ENCODE data around the gene RBM26.

GRCh38 chr13:79429309-79429708 is 23.3 kb upstream of the RBM26 start:
- TF ChIP-seq, protein P1, sequence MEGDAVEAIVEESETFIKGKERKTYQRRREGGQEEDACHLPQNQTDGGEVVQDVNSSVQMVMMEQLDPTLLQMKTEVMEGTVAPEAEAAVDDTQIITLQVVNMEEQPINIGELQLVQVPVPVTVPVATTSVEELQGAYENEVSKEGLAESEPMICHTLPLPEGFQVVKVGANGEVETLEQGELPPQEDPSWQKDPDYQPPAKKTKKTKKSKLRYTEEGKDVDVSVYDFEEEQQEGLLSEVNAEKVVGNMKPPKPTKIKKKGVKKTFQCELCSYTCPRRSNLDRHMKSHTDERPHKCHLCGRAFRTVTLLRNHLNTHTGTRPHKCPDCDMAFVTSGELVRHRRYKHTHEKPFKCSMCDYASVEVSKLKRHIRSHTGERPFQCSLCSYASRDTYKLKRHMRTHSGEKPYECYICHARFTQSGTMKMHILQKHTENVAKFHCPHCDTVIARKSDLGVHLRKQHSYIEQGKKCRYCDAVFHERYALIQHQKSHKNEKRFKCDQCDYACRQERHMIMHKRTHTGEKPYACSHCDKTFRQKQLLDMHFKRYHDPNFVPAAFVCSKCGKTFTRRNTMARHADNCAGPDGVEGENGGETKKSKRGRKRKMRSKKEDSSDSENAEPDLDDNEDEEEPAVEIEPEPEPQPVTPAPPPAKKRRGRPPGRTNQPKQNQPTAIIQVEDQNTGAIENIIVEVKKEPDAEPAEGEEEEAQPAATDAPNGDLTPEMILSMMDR (IDR thresholded peaks at IDR 0.05) = no peak
- TF ChIP-seq POLR2A (IDR thresholded peaks at IDR 0.05) = no peak

Measured in esophagus squamous epithelium (tissue), 4 donors.